PFSK-1 (cell line): ENCODE data around the gene SORCS1.

Experiments used
- FOXP2 ChIP-seq: optimal IDR thresholded peaks from 2 replicates; pipeline ENCODE3; 2011; ENCODE audit warnings: borderline replicate concordance, control low read depth, inconsistent platforms; ENCODE audit not compliant: insufficient read depth; ENCODE audit errors: extremely low read length, extremely low read depth
- POLR2AphosphoS5 ChIP-seq: IDR thresholded peaks from 2 replicates; pipeline ENCODE4 v1.6.1; 2012; ENCODE audit warnings: low read depth, mild to moderate bottlenecking, control low read depth, low read length, moderate library complexity
- SIN3A ChIP-seq: IDR thresholded peaks from 2 replicates; pipeline ENCODE4 v1.6.1; 2012; ENCODE audit warnings: mild to moderate bottlenecking, low read length, moderate library complexity, borderline replicate concordance; ENCODE audit not compliant: insufficient read depth
- TAF1 ChIP-seq: IDR thresholded peaks from 2 replicates; pipeline ENCODE4 v1.6.1; 2012; ENCODE audit warnings: low read length, control low read depth, borderline replicate concordance; ENCODE audit not compliant: insufficient read depth
- TF ChIP-seq, protein P1 (sequence below), 2 experiments: IDR thresholded peaks; 2 replicates each; pipeline versions ENCODE4 v1.6.1 to v1.8.0; 2011 to 2012; ENCODE audit warnings: low read depth in 2 of 2, low read length in 2 of 2, control low read depth in 1 of 2, inconsistent platforms in 1 of 2, mild to moderate bottlenecking in 1 of 2, moderate library complexity in 1 of 2; ENCODE audit not compliant: insufficient read depth in 1 of 2

SORCS1 gene

DNA sequence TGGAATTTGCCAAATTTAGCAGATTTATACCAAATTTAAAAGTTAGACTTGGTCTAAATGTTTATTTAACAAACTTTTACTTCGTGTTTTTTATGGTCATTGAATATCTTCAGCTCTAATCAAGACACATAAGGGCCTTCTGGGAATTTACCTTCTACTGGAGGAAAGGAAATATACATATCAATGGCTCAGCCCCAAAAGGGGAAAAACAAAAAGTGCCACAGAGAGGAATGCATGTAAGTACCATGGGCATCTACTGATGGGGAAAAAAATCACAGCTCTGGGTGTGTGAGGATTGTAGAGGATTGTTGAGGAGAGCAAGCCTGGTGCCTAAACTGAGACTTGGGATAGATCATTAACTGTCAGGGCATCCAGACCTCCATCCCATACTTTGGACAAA is 260.3 kb downstream of the SORCS1 start:
- TF ChIP-seq POLR2AphosphoS5 (no peak), FOXP2 (no peak), SIN3A (no peak), TAF1 (no peak)
- TF ChIP-seq, protein P1, sequence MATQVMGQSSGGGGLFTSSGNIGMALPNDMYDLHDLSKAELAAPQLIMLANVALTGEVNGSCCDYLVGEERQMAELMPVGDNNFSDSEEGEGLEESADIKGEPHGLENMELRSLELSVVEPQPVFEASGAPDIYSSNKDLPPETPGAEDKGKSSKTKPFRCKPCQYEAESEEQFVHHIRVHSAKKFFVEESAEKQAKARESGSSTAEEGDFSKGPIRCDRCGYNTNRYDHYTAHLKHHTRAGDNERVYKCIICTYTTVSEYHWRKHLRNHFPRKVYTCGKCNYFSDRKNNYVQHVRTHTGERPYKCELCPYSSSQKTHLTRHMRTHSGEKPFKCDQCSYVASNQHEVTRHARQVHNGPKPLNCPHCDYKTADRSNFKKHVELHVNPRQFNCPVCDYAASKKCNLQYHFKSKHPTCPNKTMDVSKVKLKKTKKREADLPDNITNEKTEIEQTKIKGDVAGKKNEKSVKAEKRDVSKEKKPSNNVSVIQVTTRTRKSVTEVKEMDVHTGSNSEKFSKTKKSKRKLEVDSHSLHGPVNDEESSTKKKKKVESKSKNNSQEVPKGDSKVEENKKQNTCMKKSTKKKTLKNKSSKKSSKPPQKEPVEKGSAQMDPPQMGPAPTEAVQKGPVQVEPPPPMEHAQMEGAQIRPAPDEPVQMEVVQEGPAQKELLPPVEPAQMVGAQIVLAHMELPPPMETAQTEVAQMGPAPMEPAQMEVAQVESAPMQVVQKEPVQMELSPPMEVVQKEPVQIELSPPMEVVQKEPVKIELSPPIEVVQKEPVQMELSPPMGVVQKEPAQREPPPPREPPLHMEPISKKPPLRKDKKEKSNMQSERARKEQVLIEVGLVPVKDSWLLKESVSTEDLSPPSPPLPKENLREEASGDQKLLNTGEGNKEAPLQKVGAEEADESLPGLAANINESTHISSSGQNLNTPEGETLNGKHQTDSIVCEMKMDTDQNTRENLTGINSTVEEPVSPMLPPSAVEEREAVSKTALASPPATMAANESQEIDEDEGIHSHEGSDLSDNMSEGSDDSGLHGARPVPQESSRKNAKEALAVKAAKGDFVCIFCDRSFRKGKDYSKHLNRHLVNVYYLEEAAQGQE (IDR thresholded peaks at IDR 0.05; ENCODE audit: insufficient read depth in 1 of 2, low read depth in 2 of 2, low read length in 2 of 2), result no peak

- TF ChIP-seq FOXP2 (no peak), SIN3A (no peak), TAF1 (no peak), POLR2AphosphoS5 (no peak)
- TF ChIP-seq, protein P1 (IDR thresholded peaks at IDR 0.05; ENCODE audit: insufficient read depth in 1 of 2, low read depth in 2 of 2, low read length in 2 of 2), result no peak
Measured at GRCh38 chr10:106903180-106903579, 261.3 kb downstream of the SORCS1 start.

GRCh38 chr10:106900016-106900652 is 264.4 kb downstream of the SORCS1 start:
- no peak for TF ChIP-seq FOXP2
- TF ChIP-seq, protein P1 (IDR thresholded peaks at IDR 0.05; ENCODE audit: insufficient read depth in 1 of 2, low read depth in 2 of 2, low read length in 2 of 2), result no peak
- no peak for TF ChIP-seq SIN3A
- TF ChIP-seq POLR2AphosphoS5, result no peak
- TF ChIP-seq TAF1, result no peak

DNA sequence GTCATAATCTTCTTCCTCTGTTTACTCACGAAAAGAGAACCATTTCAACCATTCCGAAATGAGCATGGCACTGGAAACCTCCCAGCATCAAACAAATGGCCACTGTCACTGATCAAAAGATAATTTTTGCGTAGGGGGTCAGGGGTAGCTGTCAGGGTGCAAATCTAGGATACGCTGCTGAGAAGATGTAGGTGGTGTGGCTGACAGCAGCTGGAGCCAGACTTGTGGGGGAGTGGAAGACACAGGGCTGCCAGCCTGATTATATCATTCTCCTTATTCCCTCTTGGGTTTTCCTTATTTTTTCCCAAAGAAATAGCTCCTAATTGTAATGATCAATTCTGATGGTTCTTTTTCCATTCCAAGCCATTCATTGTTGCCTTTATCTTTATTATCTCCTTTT is 266.1 kb downstream of the SORCS1 start:
- TF ChIP-seq TAF1 (no peak), POLR2AphosphoS5 (no peak), FOXP2 (no peak), SIN3A (no peak)
- TF ChIP-seq, protein P1 (IDR thresholded peaks at IDR 0.05; ENCODE audit: insufficient read depth in 1 of 2, low read depth in 2 of 2, low read length in 2 of 2), result no peak

GRCh38 chr10:106897719-106898118 is 266.8 kb downstream of the SORCS1 start:
- no peak for TF ChIP-seq TAF1
